IMR-90 (cell line): ENCODE results near the gene MS4A15. TPM values are rescaled to one million over a fixed set of nuclear protein-coding genes. Genes with fewer than 3 reads are reported as not detected.

Experiments used
- ATAC-seq: fragments of 200-7000 bp; cut with Tn5 transposase; 2 replicates; pipeline ENCODE4 v1.9.1; 2020; ENCODE audit warnings: low read depth, mild to moderate bottlenecking, moderate library complexity
- BruUV-seq: library from RNA; stranded (reverse); fragments of 400-500 nt; replicated peaks from 2 replicates; lab custom pipeline; 2021; lab: Mats Ljungman, UMichigan
- CTCF ChIA-PET: fragments of 300-600 bp; formaldehyde crosslinking; extraction: SDS; loops from one replicate; lab custom pipeline; 2021; ENCODE audit warnings: antibody characterized with exemption; lab: Yijun Ruan, JAX
- POLR2A ChIA-PET: fragments of 300-600 bp; sonication (Branson Sonifier 250); formaldehyde crosslinking; loops from one replicate; lab custom pipeline; 2022; ENCODE audit warnings: antibody characterized with exemption; ENCODE audit not compliant: unreplicated experiment; lab: Charles Lee
- DNase-seq: peaks from one replicate; pipeline ENCODE4 v3.0.0; 2013
- H2AFZ ChIP-seq: replicated peaks from 2 replicates; pipeline ENCODE3; 2013; ENCODE audit warnings: low read length, mild to moderate bottlenecking; ENCODE audit not compliant: poor library complexity
- H2AK5ac ChIP-seq: 2 replicates; pipeline ENCODE4 v1.6.1; 2013; ENCODE audit warnings: low read depth, low read length, inconsistent platforms
- H2AK9ac ChIP-seq: replicated peaks from 2 replicates; pipeline ENCODE3; 2013; ENCODE audit warnings: mild to moderate bottlenecking, low read depth, low read length, moderate library complexity; ENCODE audit not compliant: poor library complexity
- H2BK120ac ChIP-seq: 2 replicates; pipeline ENCODE4 v1.6.1; 2013; ENCODE audit warnings: low read depth, low read length, inconsistent platforms
- H2BK15ac ChIP-seq: 3 replicates; pipeline ENCODE4 v1.6.1; 2013; ENCODE audit warnings: low read depth, low read length, inconsistent platforms
- H2BK20ac ChIP-seq: 2 replicates; pipeline ENCODE4 v1.6.1; 2013; ENCODE audit warnings: low read depth, mild to moderate bottlenecking, inconsistent platforms, low read length, moderate library complexity
- H2BK5ac ChIP-seq: 2 replicates; pipeline ENCODE4 v1.6.1; 2013; ENCODE audit warnings: mild to moderate bottlenecking, low read depth, low read length, inconsistent platforms; ENCODE audit not compliant: poor library complexity, severe bottlenecking
- H3K14ac ChIP-seq: replicated peaks from 2 replicates; pipeline ENCODE4 v1.6.1; 2013; ENCODE audit warnings: low read depth, low read length, inconsistent platforms
- H3K18ac ChIP-seq: 2 replicates; pipeline ENCODE4 v1.6.1; 2013; ENCODE audit warnings: low read depth, low read length, control low read depth
- H3K23ac ChIP-seq: 2 replicates; pipeline ENCODE4 v1.6.1; 2013; ENCODE audit warnings: low read depth, low read length, inconsistent platforms
- H3K27ac ChIP-seq: 2 replicates; pipeline ENCODE4 v1.5.1; 2013; ENCODE audit warnings: mild to moderate bottlenecking, control low read depth, low read length; ENCODE audit not compliant: insufficient read depth
- H3K27me3 ChIP-seq: 2 replicates; pipeline ENCODE4 v1.6.1; 2013; ENCODE audit warnings: low read length; ENCODE audit not compliant: control insufficient read depth, insufficient read depth
- H3K36me3 ChIP-seq: 2 replicates; pipeline ENCODE4 v1.6.1; 2013; ENCODE audit warnings: low read length, mixed read lengths; ENCODE audit not compliant: control insufficient read depth, insufficient read depth
- H3K4ac ChIP-seq: 2 replicates; pipeline ENCODE4 v1.6.1; 2013; ENCODE audit warnings: low read depth, low read length, inconsistent platforms
- H3K4me1 ChIP-seq: 2 replicates; pipeline ENCODE4 v1.6.1; 2013; ENCODE audit warnings: low read length, mixed read lengths; ENCODE audit not compliant: control insufficient read depth, insufficient read depth
- H3K4me2 ChIP-seq: 2 replicates; pipeline ENCODE4 v1.6.1; 2013; ENCODE audit warnings: low read depth, mild to moderate bottlenecking, control low read depth, low read length, moderate library complexity
- H3K4me3 ChIP-seq: 2 replicates; pipeline ENCODE4 v1.5.1; 2013; ENCODE audit warnings: low read depth, mild to moderate bottlenecking, control low read depth, low read length, moderate library complexity; ENCODE audit not compliant: insufficient read depth
- H3K56ac ChIP-seq: 2 replicates; pipeline ENCODE4 v1.6.1; 2013; ENCODE audit warnings: low read length, inconsistent platforms; ENCODE audit not compliant: insufficient read depth; ENCODE audit errors: extremely low read depth
- H3K79me1 ChIP-seq, 2 experiments: 2 replicates each; pipeline ENCODE4 v1.6.1; 2013; ENCODE audit warnings: low read length in 2 of 2, inconsistent platforms in 1 of 2, low read depth in 1 of 2
- H3K9ac ChIP-seq: 2 replicates; pipeline ENCODE4 v1.6.1; 2013; ENCODE audit warnings: low read depth, low read length, control low read depth
- H3K9me1 ChIP-seq: 2 replicates; pipeline ENCODE4 v1.6.1; 2013; ENCODE audit warnings: low read length, inconsistent platforms; ENCODE audit not compliant: insufficient read depth
- H3K9me3 ChIP-seq: 2 replicates; pipeline ENCODE4 v1.6.1; 2013; ENCODE audit warnings: low read length; ENCODE audit not compliant: control insufficient read depth, insufficient read depth
- H4K20me1 ChIP-seq: 2 replicates; pipeline ENCODE4 v1.6.1; 2013; ENCODE audit warnings: low read length, inconsistent platforms; ENCODE audit not compliant: insufficient read depth
- H4K5ac ChIP-seq: 2 replicates; pipeline ENCODE4 v1.6.1; 2013; ENCODE audit warnings: mild to moderate bottlenecking, low read depth, low read length, control low read depth
- H4K8ac ChIP-seq, 2 experiments: 2 replicates each; pipeline ENCODE4 v1.6.1; 2013; ENCODE audit warnings: low read depth in 2 of 2, low read length in 2 of 2, control low read depth in 1 of 2, inconsistent platforms in 1 of 2
- H4K91ac ChIP-seq: 2 replicates; pipeline ENCODE4 v1.6.1; 2013; ENCODE audit warnings: low read depth, low read length, inconsistent platforms; ENCODE audit not compliant: insufficient read depth
- NFE2L2 ChIP-seq: fragments of 150-350 bp; IDR thresholded peaks from 2 replicates; pipeline ENCODE4 v1.6.1; 2016; ENCODE audit warnings: low read depth, mild to moderate bottlenecking, low read length
- SMC3 ChIP-seq: fragments of 150-350 bp; IDR thresholded peaks from 2 replicates; pipeline ENCODE4 v1.6.1; 2016; ENCODE audit warnings: low read depth, mild to moderate bottlenecking, antibody characterized with exemption, low read length, moderate library complexity
- WGBS, 2 experiments: methylation state at CpG; one replicate each; pipeline versions ENCODE4 v1.1.5 to v1.1.7; 2013; ENCODE audit warnings: missing lambda C conversion rate in 2 of 2; ENCODE audit not compliant: insufficient read length in 1 of 2; ENCODE audit errors: extremely low coverage in 2 of 2; 5-methylcytosine and 5-hydroxymethylcytosine counted together
- dilution Hi-C: fragments of 300-500 bp; cut with HindIII; formaldehyde crosslinking; loops from one replicate; pipeline ENCODE4 v1.14.3; 2018; ENCODE audit warnings: low sequenced_read_pairs; ENCODE audit not compliant: unreplicated experiment
- in situ Hi-C: fragments of 300-500 bp; cut with MboI; formaldehyde crosslinking; loops from 3 replicates; pipeline ENCODE4 v1.14.3; 2019; ENCODE audit warnings: low sequenced_read_pairs, inconsistent platforms, mixed read lengths
- intact Hi-C: fragments of 100-400 bp; cut with micrococcal nuclease; formaldehyde crosslinking; loops from 2 replicates; pipeline ENCODE4 v1.10.0; 2022
- polyA plus RNA-seq, 3 experiments: library from polyadenylated mRNA; depleted of rRNA; stranded (reverse); fragments of >200 nt; gene quantifications; 2 replicates each; pipeline ENCODE4 v1.2.3, GENCODE V29; 2012; ENCODE audit warnings: low replicate concordance in 1 of 3
- total RNA-seq: library from RNA; depleted of rRNA; stranded (reverse); fragments of >200 nt; gene quantifications from 2 replicates; pipeline ENCODE4 v1.2.3, GENCODE V29; 2012

MS4A15 gene
- total and polyA plus RNA-seq, 2 of the 4 experiments (the other 2 are of a cell fraction): not detected

DNA sequence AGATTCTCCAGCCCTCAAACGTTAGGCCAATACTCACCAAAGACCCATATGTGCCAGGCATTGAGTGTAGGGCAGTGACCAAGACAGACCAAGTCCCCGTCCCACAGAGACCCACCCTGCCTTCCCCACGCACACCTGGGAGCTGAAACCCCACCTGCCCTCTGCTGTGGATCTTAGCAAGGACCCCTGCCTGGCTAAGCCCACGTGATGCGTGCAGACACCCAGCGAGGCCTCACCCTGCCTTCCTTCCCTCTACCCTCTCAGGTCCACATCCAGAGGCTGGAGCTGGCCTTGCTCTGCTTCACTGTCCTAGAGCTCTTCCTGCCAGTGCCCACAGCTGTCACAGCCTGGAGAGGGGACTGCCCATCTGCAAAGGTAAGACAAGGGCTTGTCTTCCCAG lies 38.6 kb downstream of the MS4A15 start:
- ChIA-PET CTCF (no interaction called here), POLR2A (no interaction called here)
- in situ Hi-C loops (no loop called here), intact Hi-C loops (no loop called here), dilution Hi-C loops (no loop called here)
- no peak overlapping the region for H3K27ac ChIP-seq
- H3K56ac ChIP-seq: no peak overlapping the region
- no TSS peak for BruUV-seq
- WGBS, 2 experiments: 40% methylated on average over 2 of the region's 6 CpGs; no CpG with 5 or more reads in 1 of the 2 experiments
- no peak overlapping the region for H4K8ac ChIP-seq
- no peak overlapping the region for H2AK5ac ChIP-seq
- no peak overlapping the region for H3K18ac ChIP-seq
- no peak for DNase-seq
- H3K23ac ChIP-seq: no peak overlapping the region
- H3K27me3 ChIP-seq: peaks cover 53% of the 10 kb centered on the region
- no peak overlapping the region for H3K4me2 ChIP-seq
- H3K79me1 ChIP-seq: no peaks in the 10 kb centered on the region
- no peak overlapping the region for H2BK5ac ChIP-seq
- TF ChIP-seq SMC3 (no peak), NFE2L2 (no peak)
- no peaks in the 10 kb centered on the region for H3K9me1 ChIP-seq
- no peak overlapping the region for H4K5ac ChIP-seq
- H3K9me3 ChIP-seq: peaks cover 10% of the 10 kb centered on the region; the same call in 1 of the 2 replicates
- H2BK15ac ChIP-seq: no peak overlapping the region
- H4K20me1 ChIP-seq: no peaks in the 10 kb centered on the region
- no peak overlapping the region for H4K91ac ChIP-seq
- peak overlapping the region; percentile 42 for H2AK9ac ChIP-seq
- H2BK120ac ChIP-seq: no peak overlapping the region
- no peaks in the 10 kb centered on the region for H3K36me3 ChIP-seq
- H3K9ac ChIP-seq: no peak overlapping the region
- no peak overlapping the region for H3K4me3 ChIP-seq
- no peaks in the 10 kb centered on the region for H3K4me1 ChIP-seq
- no peak overlapping the region for H2BK20ac ChIP-seq
- ATAC-seq: no peak
- H2AFZ ChIP-seq: no peak overlapping the region
- no peak overlapping the region for H3K14ac ChIP-seq
- H3K4ac ChIP-seq: no peak overlapping the region
